Ishikawa (cell line): ENCODE measurements around the gene GNAT2.

Experiments
- CEBPB ChIP-seq: IDR thresholded peaks from 2 replicates; pipeline ENCODE4 v1.6.1; 2012
- CREB1 ChIP-seq: IDR thresholded peaks from 2 replicates; pipeline ENCODE4 v1.6.1; 2012; ENCODE audit warnings: low read depth
- EGR1 ChIP-seq: IDR thresholded peaks from 2 replicates; pipeline ENCODE4 v1.6.1; 2012
- EP300 ChIP-seq: IDR thresholded peaks from 2 replicates; pipeline ENCODE4 v1.6.1; 2012; ENCODE audit warnings: borderline replicate concordance
- FOXM1 ChIP-seq: IDR thresholded peaks from 2 replicates; pipeline ENCODE4 v1.6.1; 2012; ENCODE audit warnings: low read depth, borderline replicate concordance
- MAX ChIP-seq: IDR thresholded peaks from 2 replicates; pipeline ENCODE4 v1.6.1; 2012
- NFIC ChIP-seq: IDR thresholded peaks from 2 replicates; pipeline ENCODE4 v1.6.1; 2012
- RAD21 ChIP-seq: IDR thresholded peaks from 2 replicates; pipeline ENCODE4 v1.6.1; 2012; ENCODE audit warnings: low read depth
- REST ChIP-seq: IDR thresholded peaks from 2 replicates; pipeline ENCODE4 v1.6.1; 2012; ENCODE audit warnings: low read depth, mild to moderate bottlenecking
- TAF1 ChIP-seq: IDR thresholded peaks from 2 replicates; pipeline ENCODE4 v1.6.1; 2012; ENCODE audit warnings: low read depth, mild to moderate bottlenecking
- TCF12 ChIP-seq: IDR thresholded peaks from 2 replicates; pipeline ENCODE4 v1.6.1; 2012; ENCODE audit warnings: low read depth
- TEAD4 ChIP-seq: IDR thresholded peaks from 2 replicates; pipeline ENCODE4 v1.6.1; 2012
- YY1 ChIP-seq: IDR thresholded peaks from 2 replicates; pipeline ENCODE4 v1.6.1; 2012; ENCODE audit warnings: low read depth
- ZBTB7A ChIP-seq: IDR thresholded peaks from 2 replicates; pipeline ENCODE4 v1.6.1; 2012; ENCODE audit warnings: low read depth
- TF ChIP-seq, protein P1 (sequence below): IDR thresholded peaks from 2 replicates; pipeline ENCODE4 v1.6.1; 2012

GNAT2 gene

DNA sequence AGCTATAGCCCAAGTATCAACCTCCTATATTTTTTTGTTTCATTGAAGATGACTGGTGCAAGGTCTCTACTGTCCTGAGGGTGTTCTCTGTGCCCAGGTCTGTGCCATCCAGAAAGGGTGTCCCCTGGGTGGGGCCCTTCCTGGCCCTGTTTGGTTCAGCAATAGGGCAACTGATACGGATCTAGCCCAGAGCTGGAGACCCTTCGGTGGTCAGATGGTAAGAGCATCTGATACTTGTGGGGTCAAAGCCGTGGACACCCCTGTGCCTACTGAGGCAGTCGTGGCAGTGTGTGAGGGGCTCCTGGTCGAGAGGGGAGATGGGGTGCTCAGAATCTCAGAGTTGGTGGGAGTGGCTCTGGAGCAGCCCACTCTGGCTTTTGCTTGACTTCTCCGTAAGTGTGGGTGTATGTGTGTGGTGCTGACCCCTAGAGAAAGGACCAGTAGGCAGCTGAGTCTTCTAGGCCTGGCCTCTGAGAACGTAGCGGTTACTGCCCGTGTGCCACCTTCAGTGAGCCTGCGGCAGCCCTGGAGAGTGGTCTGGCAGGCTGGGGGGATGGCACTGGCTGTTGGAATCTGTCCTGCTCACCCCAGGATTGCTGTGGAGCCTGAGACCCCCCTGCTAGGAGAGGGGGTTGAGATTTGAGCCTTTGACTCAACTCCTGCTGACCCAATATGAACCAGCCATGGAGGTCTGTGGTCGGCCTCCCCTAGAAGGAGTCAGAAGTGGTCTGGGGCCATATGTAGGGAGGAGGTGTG is 2.9 kb upstream of the GNAT2 start:
- no peak for TF ChIP-seq REST
- TF ChIP-seq, protein P1, sequence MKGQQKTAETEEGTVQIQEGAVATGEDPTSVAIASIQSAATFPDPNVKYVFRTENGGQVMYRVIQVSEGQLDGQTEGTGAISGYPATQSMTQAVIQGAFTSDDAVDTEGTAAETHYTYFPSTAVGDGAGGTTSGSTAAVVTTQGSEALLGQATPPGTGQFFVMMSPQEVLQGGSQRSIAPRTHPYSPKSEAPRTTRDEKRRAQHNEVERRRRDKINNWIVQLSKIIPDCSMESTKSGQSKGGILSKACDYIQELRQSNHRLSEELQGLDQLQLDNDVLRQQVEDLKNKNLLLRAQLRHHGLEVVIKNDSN: no peak
- TF ChIP-seq MAX: no peak
- no peak for TF ChIP-seq TCF12
- TF ChIP-seq FOXM1: no peak
- no peak for TF ChIP-seq EP300
- TF ChIP-seq RAD21: no peak
- no peak for TF ChIP-seq CEBPB
- no peak for TF ChIP-seq ZBTB7A
- TF ChIP-seq TEAD4: no peak
- no peak for TF ChIP-seq CREB1
- no peak for TF ChIP-seq EGR1
- TF ChIP-seq NFIC: no peak
- no peak for TF ChIP-seq TAF1

DNA sequence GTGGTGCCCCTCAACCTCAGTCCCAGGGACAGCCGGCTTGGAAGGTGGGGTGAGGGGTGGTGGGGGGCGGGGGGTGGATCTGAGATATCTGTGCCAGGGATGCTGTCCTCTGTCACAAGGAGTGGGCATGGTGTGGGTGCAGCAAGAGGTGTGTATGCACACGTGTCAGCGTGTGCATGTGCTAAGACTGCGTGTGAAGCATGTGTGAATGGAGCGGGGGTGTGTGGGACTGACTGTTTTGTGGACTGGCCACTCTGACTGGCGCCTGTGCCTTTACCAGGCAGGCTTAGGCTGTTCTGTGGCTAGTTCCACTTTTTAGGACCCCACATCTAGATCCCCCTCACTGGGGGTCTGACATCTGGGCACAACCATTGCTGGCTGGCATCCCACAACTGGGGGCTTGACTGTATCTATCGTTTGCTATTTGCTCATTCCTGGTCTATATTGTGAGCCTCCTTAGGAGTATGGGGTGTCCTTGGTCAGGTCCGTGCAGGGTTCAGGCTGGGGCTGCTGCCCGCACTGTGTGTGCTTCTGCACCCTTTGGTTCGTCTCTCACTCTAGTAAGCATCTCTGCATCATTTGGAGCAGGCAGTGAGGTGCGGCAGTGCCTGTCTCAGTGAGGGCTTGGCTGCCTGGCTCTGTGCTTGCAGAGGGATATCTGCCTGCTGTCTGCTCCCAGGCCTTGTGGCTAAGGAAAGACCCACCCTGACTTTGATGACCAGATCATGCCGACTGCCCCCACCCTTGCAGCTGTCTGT is 2.1 kb upstream of the GNAT2 start:
- TF ChIP-seq TAF1 (no peak), REST (no peak), MAX (no peak), CEBPB (no peak), EP300 (no peak), TEAD4 (no peak), EGR1 (no peak), ZBTB7A (no peak), YY1 (no peak), TCF12 (no peak), CREB1 (no peak), NFIC (no peak), RAD21 (no peak), FOXM1 (no peak)
- TF ChIP-seq, protein P1: no peak

- no peak for TF ChIP-seq RAD21
- 0 out of 2 replicates have a peak, but pooled peaks have one; percentile 27 for TF ChIP-seq TCF12
Observed at GRCh38 chr1:109620841-109621286, 1.4 kb upstream of the GNAT2 start.

DNA sequence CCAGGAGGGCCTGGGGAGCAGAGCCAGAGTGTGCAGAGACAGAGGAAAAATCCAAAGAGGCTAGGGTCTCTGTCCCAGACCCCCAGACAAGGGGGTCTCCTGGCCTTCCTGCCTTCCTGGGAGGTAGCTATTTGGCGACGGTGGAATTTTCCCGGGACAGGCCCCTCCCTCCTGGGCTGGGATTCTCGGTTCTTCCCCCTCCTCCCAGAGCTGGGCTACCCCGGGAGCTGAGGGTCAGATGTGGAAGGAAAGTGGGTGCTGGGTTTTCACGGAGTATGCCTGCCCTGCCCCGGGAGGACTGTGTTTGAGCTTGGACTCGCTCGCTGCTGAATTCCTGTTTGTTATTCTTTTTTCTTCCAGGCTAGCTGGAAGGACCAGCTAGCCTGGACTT is 980 bp upstream of the GNAT2 start:
- no peak for TF ChIP-seq MAX
- no peak for TF ChIP-seq RAD21
- TF ChIP-seq NFIC: no peak
- no peak for TF ChIP-seq TCF12
- no peak for TF ChIP-seq EP300
- no peak for TF ChIP-seq TEAD4
- TF ChIP-seq, protein P1: no peak
- TF ChIP-seq CEBPB: no peak
- TF ChIP-seq ZBTB7A: no peak; the same call in 1 of the 2 replicates
- TF ChIP-seq CREB1: no peak
- TF ChIP-seq EGR1: no peak
- TF ChIP-seq TAF1: no peak; the same call in 1 of the 2 replicates
- no peak for TF ChIP-seq YY1
- TF ChIP-seq REST: no peak
- TF ChIP-seq FOXM1: no peak
